CD14-positive monocyte (primary cell): ENCODE data around the gene NLRP10. TPM values are rescaled to one million over a fixed set of nuclear protein-coding genes. Genes with fewer than 3 reads are reported as not detected.

Experiments
- DNase-seq, 3 donors: peaks; one replicate each; pipeline ENCODE4 v3.0.0-alpha.2; 2011 to 2022
- H2AFZ ChIP-seq: 2 replicates; pipeline ENCODE4 v1.6.0; 2012; ENCODE audit warnings: mild to moderate bottlenecking, low read depth, low read length, inconsistent platforms; ENCODE audit not compliant: insufficient read depth, poor library complexity, severe bottlenecking
- H3K27ac ChIP-seq, 2 donors: 1 replicate in 1 of 2; 2 replicates in 1 of 2; pipeline ENCODE4 v1.5.1; 2012 to 2013; ENCODE audit warnings: low read length in 2 of 2, control low read depth in 1 of 2, inconsistent platforms in 1 of 2, low read depth in 1 of 2, mild to moderate bottlenecking in 1 of 2
- H3K27me3 ChIP-seq, 2 donors: one replicate each; pipeline versions ENCODE4 v1.6.0 to v1.6.1; 2011 to 2013; ENCODE audit warnings: low read length in 2 of 2; ENCODE audit not compliant: control insufficient read depth in 2 of 2, insufficient read depth in 2 of 2
- H3K36me3 ChIP-seq, 2 donors: replicated peaks in 1 of 2; 1 replicate in 1 of 2; 2 replicates in 1 of 2; pipeline versions ENCODE4 v1.5.1 to v1.6.1; 2012 to 2013; ENCODE audit warnings: low read length in 2 of 2, control low read depth in 1 of 2, inconsistent platforms in 1 of 2, mild to moderate bottlenecking in 1 of 2; ENCODE audit not compliant: insufficient read depth in 2 of 2, control insufficient read depth in 1 of 2
- H3K4me1 ChIP-seq, 2 donors: 1 replicate in 1 of 2; 2 replicates in 1 of 2; pipeline versions ENCODE4 v1.5.1 to v1.6.1; 2012 to 2013; ENCODE audit warnings: low read length in 2 of 2, control low read depth in 1 of 2, inconsistent platforms in 1 of 2, mild to moderate bottlenecking in 1 of 2, moderate library complexity in 1 of 2; ENCODE audit not compliant: insufficient read depth in 2 of 2, control insufficient read depth in 1 of 2
- H3K4me2 ChIP-seq: replicated peaks from 2 replicates; pipeline ENCODE3; 2012; ENCODE audit warnings: low read length, moderate library complexity, mild to moderate bottlenecking; ENCODE audit not compliant: poor library complexity, severe bottlenecking; ENCODE audit errors: extremely low read depth
- H3K4me3 ChIP-seq, 3 experiments: fragments of 200-600 bp in 1 of 3; sonication (generic) in 1 of 3; replicated peaks in 1 of 3; 1 replicate in 2 of 3; 2 replicates in 1 of 3; pipeline ENCODE4 v1.5.1; 2011 to 2013; ENCODE audit warnings: low read length in 3 of 3, mild to moderate bottlenecking in 3 of 3, control low read depth in 2 of 3, low read depth in 2 of 3, inconsistent platforms in 1 of 3, moderate library complexity in 1 of 3
- H3K79me2 ChIP-seq: 2 replicates; pipeline ENCODE4 v1.6.0; 2012; ENCODE audit warnings: mild to moderate bottlenecking, control low read depth, inconsistent platforms, low read length, moderate library complexity; ENCODE audit not compliant: insufficient read depth
- H3K9ac ChIP-seq: 2 replicates; pipeline ENCODE4 v1.6.0; 2017; ENCODE audit warnings: low read length, mild to moderate bottlenecking; ENCODE audit not compliant: insufficient read depth, poor library complexity, severe bottlenecking
- H3K9me3 ChIP-seq, 2 donors: replicated peaks in 1 of 2; 1 replicate in 1 of 2; 2 replicates in 1 of 2; pipeline versions ENCODE4 v1.5.1 to v1.6.1; 2012 to 2013; ENCODE audit warnings: low read length in 2 of 2, control low read depth in 1 of 2; ENCODE audit not compliant: control insufficient read depth in 1 of 2, insufficient read depth in 1 of 2
- H4K20me1 ChIP-seq: 2 replicates; pipeline ENCODE4 v1.6.0; 2012; ENCODE audit warnings: mild to moderate bottlenecking, low read length, control low read depth, moderate library complexity; ENCODE audit not compliant: insufficient read depth
- H3K27ac Mint-ChIP-seq, 7 donors: one replicate each; pipeline ENCODE4 v1.8.0; 2020; ENCODE audit warnings: mild to moderate bottlenecking in 7 of 7, mixed read lengths in 7 of 7, moderate library complexity in 6 of 7, inconsistent platforms in 2 of 7
- H3K27me3 Mint-ChIP-seq, 3 donors: one replicate each; pipeline ENCODE4 v1.8.0; 2021 to 2022; ENCODE audit warnings: low read depth in 3 of 3, mild to moderate bottlenecking in 3 of 3, mixed read lengths in 3 of 3, moderate library complexity in 3 of 3, inconsistent platforms in 1 of 3
- H3K36me3 Mint-ChIP-seq, 2 donors: one replicate each; pipeline ENCODE4 v1.8.0; 2020; ENCODE audit warnings: mixed read lengths in 2 of 2, inconsistent platforms in 1 of 2, mild to moderate bottlenecking in 1 of 2
- H3K4me1 Mint-ChIP-seq: one replicate; pipeline ENCODE4 v1.8.0; 2020; ENCODE audit warnings: mild to moderate bottlenecking, mixed read lengths
- H3K4me3 Mint-ChIP-seq, 2 donors: one replicate each; pipeline ENCODE4 v1.8.0; 2020; ENCODE audit warnings: mild to moderate bottlenecking in 2 of 2, mixed read lengths in 2 of 2, moderate library complexity in 1 of 2
- H3K9me3 Mint-ChIP-seq, 7 donors: one replicate each; pipeline ENCODE4 v1.8.0; 2020 to 2022; ENCODE audit warnings: mixed read lengths in 7 of 7, mild to moderate bottlenecking in 6 of 7, moderate library complexity in 6 of 7, inconsistent platforms in 2 of 7
- whole genome bisulfite sequencing: methylation state at CpG from one replicate; pipeline ENCODE4 v1.1.5; 2013; ENCODE audit warnings: missing lambda C conversion rate; ENCODE audit not compliant: insufficient coverage; 5-methylcytosine and 5-hydroxymethylcytosine counted together
- intact Hi-C, 2 donors: fragments of 100-400 bp; cut with micrococcal nuclease; formaldehyde crosslinking; loops; one replicate each; pipeline versions ENCODE4 v1.15.0 to v1.15.1; 2023
- polyA plus RNA-seq, 3 donors: library from polyadenylated mRNA; depleted of rRNA in 1 of 3; unstranded in 2 of 3; stranded (reverse) in 1 of 3; fragments of 300-500 nt in 2 of 3; fragments of >200 nt in 1 of 3; fragmentation: Illumina TruSeq in 2 of 3; gene quantifications; 1 replicate in 2 of 3; 2 replicates in 1 of 3; pipeline ENCODE4 v1.2.3, GENCODE V29; 2012 to 2021
- TF ChIP-seq, protein P1 (sequence below): fragments of 200-600 bp; IDR thresholded peaks from one replicate; pipeline ENCODE4 v1.8.0; 2022; ENCODE audit warnings: antibody characterized with exemption, mild to moderate bottlenecking

The NLRP10 gene
- polyA plus RNA-seq, 3 donors, result not detected

DNA sequence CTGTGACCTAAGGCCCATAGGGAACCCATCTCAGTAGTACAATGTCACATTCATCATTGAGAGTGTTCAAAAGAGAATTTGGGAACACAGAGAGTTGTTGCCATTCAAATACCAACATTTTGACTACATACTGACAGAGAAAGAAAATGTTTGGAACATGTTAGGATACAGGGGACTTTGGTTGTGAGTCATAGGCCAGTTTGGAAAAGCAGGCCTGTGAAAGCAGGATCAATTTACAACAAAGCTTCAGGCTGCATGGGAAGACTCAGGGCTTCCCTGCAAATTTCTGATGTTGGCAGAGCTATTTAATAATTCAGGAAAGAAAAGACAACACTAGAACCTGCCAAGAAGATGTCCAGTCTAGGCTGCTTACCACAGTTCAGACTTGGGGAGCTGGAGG, 374 bp downstream of the NLRP10 start:
- no peak overlapping the region for H3K4me2 ChIP-seq
- H3K36me3 ChIP-seq, result no peaks in the 10 kb centered on the region
- TF ChIP-seq, protein P1, sequence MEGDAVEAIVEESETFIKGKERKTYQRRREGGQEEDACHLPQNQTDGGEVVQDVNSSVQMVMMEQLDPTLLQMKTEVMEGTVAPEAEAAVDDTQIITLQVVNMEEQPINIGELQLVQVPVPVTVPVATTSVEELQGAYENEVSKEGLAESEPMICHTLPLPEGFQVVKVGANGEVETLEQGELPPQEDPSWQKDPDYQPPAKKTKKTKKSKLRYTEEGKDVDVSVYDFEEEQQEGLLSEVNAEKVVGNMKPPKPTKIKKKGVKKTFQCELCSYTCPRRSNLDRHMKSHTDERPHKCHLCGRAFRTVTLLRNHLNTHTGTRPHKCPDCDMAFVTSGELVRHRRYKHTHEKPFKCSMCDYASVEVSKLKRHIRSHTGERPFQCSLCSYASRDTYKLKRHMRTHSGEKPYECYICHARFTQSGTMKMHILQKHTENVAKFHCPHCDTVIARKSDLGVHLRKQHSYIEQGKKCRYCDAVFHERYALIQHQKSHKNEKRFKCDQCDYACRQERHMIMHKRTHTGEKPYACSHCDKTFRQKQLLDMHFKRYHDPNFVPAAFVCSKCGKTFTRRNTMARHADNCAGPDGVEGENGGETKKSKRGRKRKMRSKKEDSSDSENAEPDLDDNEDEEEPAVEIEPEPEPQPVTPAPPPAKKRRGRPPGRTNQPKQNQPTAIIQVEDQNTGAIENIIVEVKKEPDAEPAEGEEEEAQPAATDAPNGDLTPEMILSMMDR, result no peak
- DNase-seq, result no peak
- no peaks in the 10 kb centered on the region for H4K20me1 ChIP-seq
- Mint-ChIP-seq H3K36me3 (no peaks in the 10 kb centered on the region), H3K9me3 (peaks cover 0 to 4% (median 2%) of the 10 kb centered on the region in 7 donors), H3K4me1 (no peaks in the 10 kb centered on the region), H3K27ac (no peak overlapping the region), H3K4me3 (no peak overlapping the region), H3K27me3 (peaks cover 0 to 7% (median 7%) of the 10 kb centered on the region in 3 donors)
- H2AFZ ChIP-seq, result no peak overlapping the region
- H3K27me3 ChIP-seq, result peaks cover 0 to 3% of the 10 kb centered on the region in 2 donors
- no peaks in the 10 kb centered on the region for H3K4me1 ChIP-seq
- H3K27ac ChIP-seq, result no peak overlapping the region
- no peaks in the 10 kb centered on the region for H3K9me3 ChIP-seq
- H3K4me3 ChIP-seq, result no peak overlapping the region
- H3K9ac ChIP-seq, result no peak overlapping the region
- intact Hi-C loops, result no loop called here
- no peaks in the 10 kb centered on the region for H3K79me2 ChIP-seq

DNA sequence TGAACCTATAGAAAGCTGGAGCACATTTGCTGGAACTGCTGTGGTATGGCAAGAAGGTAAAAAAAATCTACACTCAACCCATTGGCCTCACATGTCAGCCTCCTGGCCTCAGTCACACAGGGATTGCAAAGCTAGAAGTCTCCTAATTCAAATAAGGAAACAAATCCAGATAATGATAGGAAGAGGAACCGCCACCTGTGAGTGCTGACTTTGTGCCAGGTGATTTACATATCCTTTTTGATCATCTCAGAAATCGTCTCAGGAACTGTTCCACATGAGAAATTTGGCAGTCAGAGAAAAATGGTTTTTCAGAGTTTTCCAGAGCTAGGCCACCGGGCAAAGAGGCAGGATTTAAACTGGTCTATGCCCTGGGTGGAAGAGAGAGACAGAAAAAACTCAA, 986 bp downstream of the NLRP10 start:
- no CpG with 5 or more reads among the region's 3 CpGs for WGBS
- Histone ChIP-seq H3K4me1 (no peaks in the 10 kb centered on the region), H3K27me3 (peaks cover 0 to 3% of the 10 kb centered on the region in 2 donors), H3K4me2 (no peak overlapping the region), H3K4me3 (no peak overlapping the region), H4K20me1 (no peaks in the 10 kb centered on the region), H3K79me2 (no peaks in the 10 kb centered on the region), H3K9me3 (no peaks in the 10 kb centered on the region), H2AFZ (no peak overlapping the region), H3K9ac (no peak overlapping the region), H3K36me3 (no peaks in the 10 kb centered on the region), H3K27ac (no peak overlapping the region)
- Mint-ChIP-seq H3K4me3 (no peak overlapping the region), H3K27me3 (peaks cover 0 to 7% (median 7%) of the 10 kb centered on the region in 3 donors), H3K4me1 (no peaks in the 10 kb centered on the region), H3K27ac (no peak overlapping the region), H3K9me3 (peaks cover 0 to 4% (median 2%) of the 10 kb centered on the region in 7 donors), H3K36me3 (no peaks in the 10 kb centered on the region)
- no peak for DNase-seq
- TF ChIP-seq, protein P1, result no peak
- intact Hi-C loops, result no loop called here
